HUES64 (cell line): Measurements from ENCODE around the gene EML5.
"Not testable (repeated sequence)": the region's sequence is repeated elsewhere in the genome, so short reads cannot be mapped to it uniquely, and the experiment has no call there.

Experiments
- H3K27ac ChIP-seq: 2 replicates; pipeline ENCODE4 v1.7.0; 2013; ENCODE audit warnings: low read depth, low read length, inconsistent platforms
- H3K27me3 ChIP-seq: 2 replicates; pipeline ENCODE4 v1.6.1; 2013; ENCODE audit warnings: mild to moderate bottlenecking, low read length; ENCODE audit not compliant: insufficient read depth
- H3K36me3 ChIP-seq: 2 replicates; pipeline ENCODE4 v1.6.1; 2013; ENCODE audit warnings: mild to moderate bottlenecking, low read length; ENCODE audit not compliant: insufficient read depth
- H3K4me1 ChIP-seq: 2 replicates; pipeline ENCODE4 v1.6.1; 2013; ENCODE audit warnings: mild to moderate bottlenecking, low read length, moderate library complexity; ENCODE audit not compliant: insufficient read depth
- H3K4me3 ChIP-seq: 2 replicates; pipeline ENCODE4 v1.5.1; 2013; ENCODE audit warnings: mild to moderate bottlenecking, low read length, moderate library complexity
- H3K9ac ChIP-seq: 2 replicates; pipeline ENCODE4 v1.6.1; 2013; ENCODE audit warnings: mild to moderate bottlenecking, low read depth, low read length
- H3K9me3 ChIP-seq: 2 replicates; pipeline ENCODE4 v1.6.1; 2013; ENCODE audit warnings: low read depth, low read length; ENCODE audit not compliant: insufficient read depth
- WGBS: fragments of 150-250, 120-280 bp; methylation state at CpG from one replicate; pipeline ENCODE4 v1.1.7; 2013; ENCODE audit warnings: missing lambda C conversion rate; 5-methylcytosine and 5-hydroxymethylcytosine counted together

Gene EML5

DNA sequence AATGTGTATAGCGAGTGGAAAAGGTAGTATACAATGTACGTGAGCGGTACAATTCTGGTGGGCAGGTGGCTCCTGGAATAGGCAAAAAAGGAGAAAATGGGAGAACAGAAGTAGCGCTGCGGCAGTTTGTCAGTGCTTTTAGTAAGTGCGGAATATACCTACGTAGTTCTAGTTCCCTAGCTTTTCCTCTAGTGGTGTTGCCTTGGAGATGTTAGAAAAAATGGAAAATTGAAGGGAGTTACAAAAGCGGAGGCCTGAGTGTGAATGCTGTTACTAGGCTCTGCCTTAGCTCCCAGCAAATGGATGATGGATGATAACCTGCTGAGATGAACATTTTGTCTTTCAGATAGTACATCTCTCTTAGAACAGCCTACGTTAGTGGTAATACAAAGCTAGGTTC, 32.8 kb upstream of the EML5 start:
- no peaks in the 10 kb centered on the region for H3K27me3 ChIP-seq
- WGBS: 90% methylated on average over 8 of the region's 9 CpGs
- no peak overlapping the region for H3K9ac ChIP-seq
- H3K9me3 ChIP-seq: no peaks in the 10 kb centered on the region
- H3K4me3 ChIP-seq: peak overlapping the region; percentile 92
- peaks cover 5% of the 10 kb centered on the region; the same call in 1 of the 2 replicates for H3K4me1 ChIP-seq
- H3K27ac ChIP-seq: no peak overlapping the region
- no peaks in the 10 kb centered on the region for H3K36me3 ChIP-seq

DNA sequence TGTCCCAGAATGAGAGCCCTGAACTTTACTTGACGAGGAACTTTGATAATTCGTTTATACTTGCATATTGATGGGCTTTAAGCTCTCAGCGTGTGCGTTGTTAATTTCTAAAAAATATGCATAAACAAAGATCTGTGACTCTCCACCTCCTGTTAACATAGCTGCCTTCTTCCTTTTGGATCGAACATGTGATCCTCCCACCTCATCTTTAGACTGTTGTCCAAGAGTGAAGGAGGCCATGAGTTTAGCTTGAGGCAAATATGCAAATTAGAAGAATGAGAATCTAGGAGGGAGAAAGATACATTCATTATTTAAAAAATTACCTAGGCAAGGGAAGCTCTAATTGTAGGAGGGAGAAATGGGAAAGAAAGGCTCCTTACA, 32.3 kb upstream of the EML5 start:
- WGBS: 17% methylated on average over 3 of the region's 5 CpGs
- Histone ChIP-seq H3K27me3 (no peaks in the 10 kb centered on the region), H3K4me1 (peaks cover 5% of the 10 kb centered on the region; the same call in 1 of the 2 replicates), H3K27ac (0 out of 2 replicates have a peak overlapping the region, but pooled peaks have one; percentile 88), H3K9me3 (no peaks in the 10 kb centered on the region), H3K36me3 (no peaks in the 10 kb centered on the region), H3K9ac (peak overlapping the region; percentile 92), H3K4me3 (peak overlapping the region; percentile 92)

DNA sequence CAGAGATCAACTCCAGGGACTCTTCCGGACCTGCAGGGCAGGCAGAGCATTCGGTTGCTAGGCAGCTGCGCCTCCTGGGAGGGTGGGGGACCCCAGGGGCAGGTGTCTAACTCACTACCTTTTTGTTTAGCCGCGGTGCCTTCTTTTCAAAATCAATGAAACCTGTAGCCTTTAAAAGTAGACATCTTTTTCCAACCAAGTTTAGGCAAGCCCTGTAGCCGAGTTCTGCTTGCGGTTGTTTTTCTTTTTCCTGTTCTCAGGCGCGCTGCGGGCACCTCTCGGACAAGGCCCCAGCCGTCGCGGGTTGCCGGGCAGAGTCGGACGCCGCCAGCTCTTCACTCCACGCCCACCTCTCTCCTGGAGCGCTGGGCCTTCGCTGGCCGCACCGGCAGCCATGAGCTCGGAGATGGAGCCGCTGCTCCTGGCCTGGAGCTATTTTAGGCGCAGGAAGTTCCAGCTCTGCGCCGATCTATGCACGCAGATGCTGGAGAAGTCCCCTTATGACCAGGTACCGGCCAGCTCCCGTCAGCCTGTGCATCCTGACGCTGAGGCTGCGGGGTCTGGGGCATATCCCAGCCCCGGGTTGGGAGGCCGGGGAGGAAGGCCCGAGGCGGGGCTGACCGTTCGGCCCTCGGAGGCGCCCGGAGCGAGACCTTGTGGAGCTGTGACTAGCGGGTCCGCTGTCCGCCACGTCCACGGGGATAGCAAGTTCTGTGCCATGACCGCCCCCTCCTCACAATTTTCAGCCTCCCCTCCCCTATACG, 31.7 kb upstream of the EML5 start, which contains the start of gene TTC8:
TTC8 (plus strand) TSS at position 338 of the 764 bp plus-strand sequence; CDS start at position 395, 57 bp downstream.
- Histone ChIP-seq H3K27ac (peak within 1 kb of the TSS; percentile 88), H3K27me3 (no peaks in the 10 kb centered on the region), H3K9ac (peak within 1 kb of the TSS; percentile 92), H3K4me1 (peaks cover 5% of the 10 kb centered on the region; the same call in 1 of the 2 replicates), H3K9me3 (no peaks in the 10 kb centered on the region), H3K36me3 (no peaks in the 10 kb centered on the region), H3K4me3 (peak within 1 kb of the TSS; percentile 92)
- under 1% methylated on average over 50 of the region's 50 CpGs for WGBS

DNA sequence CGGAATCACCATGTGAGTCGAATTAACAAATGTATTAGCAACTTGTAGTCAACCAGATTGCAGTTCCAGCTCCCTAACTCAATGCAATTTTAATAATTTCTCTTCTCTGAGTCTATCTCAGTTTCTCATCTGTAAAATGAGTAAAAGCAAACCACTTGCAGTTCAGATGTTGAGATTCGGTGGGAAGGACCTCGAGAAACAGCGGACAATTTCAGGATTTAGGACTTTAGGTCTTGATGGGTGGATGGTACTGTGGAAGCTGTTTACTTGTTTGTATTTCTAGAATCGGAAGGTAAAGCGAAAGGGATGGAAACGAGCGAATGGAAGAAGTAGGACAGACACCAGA, 31.2 kb upstream of the EML5 start:
- H3K36me3 ChIP-seq: no peaks in the 10 kb centered on the region
- H3K9ac ChIP-seq: peak overlapping the region; percentile 92
- peaks cover 5% of the 10 kb centered on the region; the same call in 1 of the 2 replicates for H3K4me1 ChIP-seq
- H3K9me3 ChIP-seq: no peaks in the 10 kb centered on the region
- 23% methylated on average over 9 of the region's 9 CpGs for WGBS
- H3K4me3 ChIP-seq: peak overlapping the region; percentile 92
- H3K27me3 ChIP-seq: no peaks in the 10 kb centered on the region
- H3K27ac ChIP-seq: no peak overlapping the region

DNA sequence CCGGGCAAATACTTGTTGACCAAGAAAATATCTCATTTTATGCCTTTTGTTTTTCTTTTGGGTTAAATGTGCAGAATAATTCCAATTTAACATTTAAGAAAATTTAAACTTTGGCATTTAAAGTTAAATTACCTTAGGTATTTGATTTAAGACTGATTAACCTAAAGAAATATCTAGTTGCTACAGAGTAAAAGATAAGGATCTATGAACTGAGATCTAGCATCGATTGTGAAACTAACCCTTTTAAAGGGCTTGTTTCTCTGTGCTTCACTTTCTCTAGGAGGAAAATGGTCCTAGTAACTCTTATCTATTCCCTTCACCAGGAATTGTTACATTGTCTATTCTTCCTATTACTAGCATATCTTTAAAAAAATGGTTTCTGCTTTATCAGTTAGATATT, 29.1 kb upstream of the EML5 start:
- H3K27me3 ChIP-seq: no peaks in the 10 kb centered on the region
- no peak overlapping the region for H3K4me3 ChIP-seq
- WGBS: 84% methylated on average over 2 of the region's 2 CpGs
- peaks cover 5% of the 10 kb centered on the region; the same call in 1 of the 2 replicates for H3K4me1 ChIP-seq
- no peaks in the 10 kb centered on the region for H3K36me3 ChIP-seq
- H3K9me3 ChIP-seq: no peaks in the 10 kb centered on the region
- no peak overlapping the region for H3K9ac ChIP-seq
- H3K27ac ChIP-seq: no peak overlapping the region

DNA sequence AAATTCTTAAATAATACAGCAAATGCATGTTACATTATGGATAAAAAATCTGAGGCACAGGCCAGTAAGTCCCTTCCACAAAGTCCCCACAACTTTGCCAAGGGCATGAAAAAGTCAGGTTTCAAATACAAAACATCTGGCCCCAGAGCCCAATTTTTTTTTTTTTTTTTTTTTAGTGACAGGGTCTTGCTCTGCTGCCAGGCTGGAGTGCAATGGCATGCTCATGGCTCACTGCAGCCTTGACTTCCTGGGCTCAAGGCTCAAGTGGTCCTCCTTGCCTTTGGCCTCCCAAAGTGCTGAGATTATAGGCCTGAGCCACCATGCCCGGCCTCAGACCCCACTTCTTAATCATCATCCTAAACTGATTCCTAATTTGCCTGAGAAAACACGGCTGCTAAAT, 28.6 kb upstream of the EML5 start:
- no peaks in the 10 kb centered on the region for H3K9me3 ChIP-seq
- H3K4me3 ChIP-seq: no peak overlapping the region
- no peaks in the 10 kb centered on the region for H3K36me3 ChIP-seq
- no peaks in the 10 kb centered on the region for H3K27me3 ChIP-seq
- peaks cover 5% of the 10 kb centered on the region; the same call in 1 of the 2 replicates for H3K4me1 ChIP-seq
- H3K9ac ChIP-seq: no peak overlapping the region
- WGBS: 90% methylated on average over 2 of the region's 2 CpGs
- no peak overlapping the region for H3K27ac ChIP-seq

DNA sequence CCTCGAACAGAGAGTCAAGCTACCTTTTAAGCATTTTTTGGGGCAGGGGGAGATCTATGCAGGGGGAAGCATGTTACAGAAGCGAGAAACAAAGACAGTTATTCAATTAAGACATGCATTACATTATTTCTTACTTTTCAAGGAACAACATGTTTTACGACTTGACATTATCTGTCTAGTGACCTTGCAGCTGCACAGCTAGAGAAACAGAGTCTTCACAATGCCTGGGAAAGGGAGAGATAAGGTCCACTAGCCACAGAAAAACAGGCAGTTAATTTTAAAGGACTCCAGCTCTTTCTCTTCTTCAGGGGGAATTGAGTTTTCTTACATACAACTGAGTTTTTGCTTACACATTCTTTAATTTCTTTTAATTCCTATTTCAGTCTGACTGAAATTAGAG, 26.9 kb upstream of the EML5 start:
- not testable (repeated sequence) for H3K36me3 ChIP-seq, H3K27ac ChIP-seq, H3K27me3 ChIP-seq, H3K4me1 ChIP-seq, H3K9ac ChIP-seq, H3K9me3 ChIP-seq, H3K4me3 ChIP-seq
- 84% methylated on average over 3 of the region's 3 CpGs for WGBS

DNA sequence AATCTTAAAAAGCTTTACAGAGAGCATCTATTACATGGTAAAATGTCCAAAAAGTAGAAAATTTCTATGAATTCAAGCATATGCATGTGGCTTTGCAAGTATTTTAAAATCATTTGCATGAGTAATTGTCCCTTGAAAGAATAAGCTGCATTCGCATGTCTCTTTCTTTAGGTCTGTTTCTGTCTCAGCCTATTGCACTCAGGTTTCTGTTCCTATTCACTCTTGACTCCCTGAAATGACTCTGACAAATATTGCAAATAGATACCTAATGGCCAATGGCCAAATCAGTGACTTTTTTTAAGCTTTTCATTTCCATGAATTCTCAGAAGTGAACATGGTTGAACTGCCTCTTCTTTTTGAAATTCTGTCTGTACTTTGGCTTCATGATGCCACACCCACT, 25.3 kb upstream of the EML5 start:
- 96% methylated on average over 1 of the region's 1 CpG for WGBS
- Histone ChIP-seq H3K9ac (no peak overlapping the region), H3K4me3 (no peak overlapping the region), H3K9me3 (no peaks in the 10 kb centered on the region), H3K27ac (no peak overlapping the region), H3K4me1 (no peaks in the 10 kb centered on the region), H3K27me3 (no peaks in the 10 kb centered on the region), H3K36me3 (no peaks in the 10 kb centered on the region)

DNA sequence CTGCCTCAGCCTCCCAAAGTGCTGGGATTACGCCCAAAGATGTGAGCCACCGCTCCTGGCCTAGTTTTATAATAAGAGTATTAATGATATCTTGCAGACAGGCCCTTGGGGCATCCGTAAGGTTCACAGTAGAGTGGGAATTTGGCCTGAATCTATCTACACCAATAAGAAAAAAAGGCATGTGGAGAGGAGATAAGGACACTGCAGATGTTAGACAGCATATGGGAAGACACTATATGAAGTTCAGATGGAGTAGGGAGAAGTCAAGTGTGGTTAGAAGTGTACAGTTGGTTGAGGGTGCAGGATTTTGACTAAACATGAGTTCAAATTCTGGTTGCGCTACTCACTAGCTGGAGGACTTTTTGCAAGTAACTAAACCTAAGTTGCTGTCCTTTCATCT, 23.2 kb upstream of the EML5 start:
- H3K27ac ChIP-seq: no peak overlapping the region
- H3K9me3 ChIP-seq: no peaks in the 10 kb centered on the region
- 93% methylated on average over 4 of the region's 4 CpGs for WGBS
- H3K36me3 ChIP-seq: no peaks in the 10 kb centered on the region
- no peak overlapping the region for H3K9ac ChIP-seq
- H3K27me3 ChIP-seq: no peaks in the 10 kb centered on the region
- no peak overlapping the region for H3K4me3 ChIP-seq
- no peaks in the 10 kb centered on the region for H3K4me1 ChIP-seq

DNA sequence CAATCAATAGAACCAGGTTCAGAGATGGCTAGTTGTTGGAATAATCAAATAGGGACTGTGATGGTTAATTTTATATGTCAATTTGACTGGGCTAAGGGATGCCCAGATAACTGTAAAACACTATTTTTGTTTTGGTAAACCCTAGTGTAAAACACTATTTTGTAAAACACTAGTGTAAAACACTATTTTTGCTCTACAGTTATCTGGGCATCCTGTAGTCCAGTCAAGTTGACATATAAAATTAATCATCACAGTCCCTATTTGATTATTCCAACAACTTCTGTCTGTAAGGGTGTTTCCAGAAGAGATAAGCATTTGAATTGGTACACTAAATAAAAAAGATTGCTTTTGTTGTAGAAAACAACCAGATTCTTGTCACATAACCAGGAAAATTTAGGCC, 15.6 kb upstream of the EML5 start:
- no peak overlapping the region for H3K9ac ChIP-seq
- H3K4me3 ChIP-seq: no peak overlapping the region
- H3K27ac ChIP-seq: no peak overlapping the region
- H3K4me1 ChIP-seq: no peaks in the 10 kb centered on the region
- H3K9me3 ChIP-seq: no peaks in the 10 kb centered on the region
- H3K27me3 ChIP-seq: no peaks in the 10 kb centered on the region
- H3K36me3 ChIP-seq: no peaks in the 10 kb centered on the region

DNA sequence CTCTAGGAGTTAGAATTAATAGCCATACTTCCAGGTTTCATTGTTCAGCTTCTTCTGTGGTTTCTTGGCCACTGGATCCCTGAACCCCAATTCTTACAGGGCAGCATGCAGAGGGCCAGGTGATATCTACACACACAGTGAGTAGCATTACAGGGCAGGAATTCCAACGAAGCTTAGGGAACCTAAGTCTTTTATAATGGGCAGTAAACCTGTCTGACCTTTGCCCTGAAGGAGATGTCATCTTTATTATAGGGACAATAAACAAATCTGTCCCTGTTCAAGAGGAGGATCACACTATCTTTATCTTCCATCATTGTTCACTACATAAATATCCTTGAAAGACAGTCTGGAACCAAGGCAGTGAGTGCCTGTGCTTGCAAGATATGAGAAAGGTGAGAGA, 11.7 kb upstream of the EML5 start:
- Histone ChIP-seq H3K4me1 (no peaks in the 10 kb centered on the region), H3K9ac (no peak overlapping the region), H3K9me3 (no peaks in the 10 kb centered on the region), H3K27me3 (no peaks in the 10 kb centered on the region), H3K4me3 (no peak overlapping the region), H3K36me3 (no peaks in the 10 kb centered on the region), H3K27ac (no peak overlapping the region)
- 85% methylated on average over 1 of the region's 1 CpG for WGBS

DNA sequence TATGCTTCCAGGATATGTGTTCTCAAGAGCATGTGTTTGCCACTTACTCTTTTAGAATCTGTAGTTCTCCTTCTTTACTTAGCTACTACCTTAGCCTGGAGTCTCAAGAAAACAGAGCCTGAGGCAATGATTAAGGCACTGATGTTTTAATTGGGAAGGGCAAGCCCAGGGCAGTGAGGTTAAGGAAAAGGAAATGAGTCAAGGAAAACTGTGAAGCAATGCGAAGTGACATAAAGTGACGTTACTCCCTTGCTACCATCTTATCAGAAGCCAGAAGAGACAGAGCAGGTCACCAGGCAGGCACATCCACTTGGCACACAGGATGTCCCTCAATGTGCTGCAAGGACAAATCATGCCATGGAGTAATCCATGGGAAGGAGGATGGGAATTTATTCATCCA, 11.3 kb upstream of the EML5 start:
- no peak overlapping the region for H3K4me3 ChIP-seq
- H3K9ac ChIP-seq: no peak overlapping the region
- H3K9me3 ChIP-seq: no peaks in the 10 kb centered on the region
- H3K4me1 ChIP-seq: no peaks in the 10 kb centered on the region
- WGBS: 97% methylated on average over 2 of the region's 2 CpGs
- no peaks in the 10 kb centered on the region for H3K36me3 ChIP-seq
- H3K27ac ChIP-seq: no peak overlapping the region
- no peaks in the 10 kb centered on the region for H3K27me3 ChIP-seq
